SHP77 treated with DMSO at 0.1 percent for 48 hours (cell line): ENCODE data around the gene CCDC88B.

Experiments used
- DNase-seq: peaks from one replicate; lab custom pipeline; 2025; lab: John Stamatoyannopoulos, UW

The CCDC88B gene

GRCh38 chr11:64339754-64340408 lies at the start of gene CCDC88B:
CCDC88B (plus strand) TSS chr11:64340204; CDS start chr11:64340267, 63 bp downstream.
- DNase-seq: no peak

- no peak for DNase-seq
These were observed 49.4 kb upstream of the CCDC88B start for GRCh38 chr11:64290352-64291261.

- DNase-seq: no peak
These were observed 48.7 kb upstream of the CCDC88B start, which contains the start of gene KCNK4 for GRCh38 chr11:64291262-64291751. KCNK4 (plus strand) TSS chr11:64291302; CDS start chr11:64293019, 1,717 bp downstream.

GRCh38 chr11:64291752-64292459 lies 48.1 kb upstream of the CCDC88B start:
- DNase-seq: no peak

GRCh38 chr11:64292460-64293254 lies 47.3 kb upstream of the CCDC88B start:
- DNase-seq: no peak

GRCh38 chr11:64294774-64295173 lies 45.2 kb upstream of the CCDC88B start:
- DNase-seq: no peak

- no peak for DNase-seq
These were observed 44.2 kb upstream of the CCDC88B start for GRCh38 chr11:64295760-64296159.

- DNase-seq: no peak
These were observed 43.8 kb upstream of the CCDC88B start for GRCh38 chr11:64296236-64296635.

GRCh38 chr11:64296830-64297698 lies 42.9 kb upstream of the CCDC88B start:
- no peak for DNase-seq

- no peak for DNase-seq
These were observed 42.2 kb upstream of the CCDC88B start for GRCh38 chr11:64297699-64298358.

GRCh38 chr11:64298966-64299846 lies 40.8 kb upstream of the CCDC88B start:
- no peak for DNase-seq

- DNase-seq: no peak
These were observed 40.0 kb upstream of the CCDC88B start, which contains the start of gene CATSPERZ for GRCh38 chr11:64299847-64300648. CATSPERZ (plus strand) TSS chr11:64300358; CDS start chr11:64300411, 53 bp downstream.

- DNase-seq: no peak
These were observed 36.6 kb upstream of the CCDC88B start for GRCh38 chr11:64303109-64304031.

- DNase-seq: no peak
These were observed 36.0 kb upstream of the CCDC88B start for GRCh38 chr11:64304032-64304315.

GRCh38 chr11:64304316-64305072 lies 35.5 kb upstream of the CCDC88B start:
- peak; percentile 92 for DNase-seq

GRCh38 chr11:64305075-64305690 lies 34.8 kb upstream of the CCDC88B start, which contains the start of gene ESRRA:
ESRRA (plus strand) TSS chr11:64305524; CDS start chr11:64307180, 1,656 bp downstream.
- DNase-seq: peak; percentile 97
